Gastroesophageal sphincter (tissue), 3 donors: ENCODE measurements around the gene RTF2.

Experiments used
- POLR2A ChIP-seq, 2 donors: fragments of 450-650 bp; IDR thresholded peaks; one replicate each; pipeline ENCODE4 v1.6.1; 2017; ENCODE audit warnings: antibody characterized with exemption in 2 of 2, mild to moderate bottlenecking in 2 of 2, moderate library complexity in 1 of 2
- TF ChIP-seq, protein P1 (sequence below), 4 experiments: fragments of 200-600 bp in 2 of 4; fragments of 450-650 bp in 2 of 4; sonication (generic) in 1 of 4; IDR thresholded peaks; one replicate each; pipeline ENCODE4 v1.5.1; 2017 to 2019; ENCODE audit warnings: antibody characterized with exemption in 4 of 4, mild to moderate bottlenecking in 2 of 4, moderate library complexity in 2 of 4

DNA sequence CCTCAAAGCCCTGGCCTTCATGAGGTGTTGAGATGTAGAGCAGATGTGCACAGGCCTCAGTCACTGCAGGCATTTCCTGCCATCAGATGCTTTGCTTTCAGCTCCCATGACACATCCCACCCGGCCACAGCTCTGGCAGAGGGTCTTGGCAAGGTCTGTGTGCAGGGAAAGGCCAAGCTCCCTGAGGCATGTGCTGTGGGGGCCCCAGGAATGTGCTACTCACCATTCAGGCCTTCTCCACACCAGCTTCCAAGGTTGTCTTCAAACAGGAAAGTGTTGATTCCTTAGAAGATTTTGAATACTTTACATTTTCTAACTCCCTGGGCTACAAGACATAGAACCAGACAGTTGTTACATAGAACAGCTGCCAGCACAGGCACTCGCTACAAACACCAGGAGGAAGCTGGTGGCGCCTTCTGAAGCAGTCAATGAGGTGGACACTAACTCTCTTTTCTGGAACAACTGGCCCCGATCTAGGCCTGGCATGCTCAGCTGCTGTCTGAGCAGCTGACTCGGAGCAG is 28.6 kb upstream of the RTF2 start:
- TF ChIP-seq, protein P1, sequence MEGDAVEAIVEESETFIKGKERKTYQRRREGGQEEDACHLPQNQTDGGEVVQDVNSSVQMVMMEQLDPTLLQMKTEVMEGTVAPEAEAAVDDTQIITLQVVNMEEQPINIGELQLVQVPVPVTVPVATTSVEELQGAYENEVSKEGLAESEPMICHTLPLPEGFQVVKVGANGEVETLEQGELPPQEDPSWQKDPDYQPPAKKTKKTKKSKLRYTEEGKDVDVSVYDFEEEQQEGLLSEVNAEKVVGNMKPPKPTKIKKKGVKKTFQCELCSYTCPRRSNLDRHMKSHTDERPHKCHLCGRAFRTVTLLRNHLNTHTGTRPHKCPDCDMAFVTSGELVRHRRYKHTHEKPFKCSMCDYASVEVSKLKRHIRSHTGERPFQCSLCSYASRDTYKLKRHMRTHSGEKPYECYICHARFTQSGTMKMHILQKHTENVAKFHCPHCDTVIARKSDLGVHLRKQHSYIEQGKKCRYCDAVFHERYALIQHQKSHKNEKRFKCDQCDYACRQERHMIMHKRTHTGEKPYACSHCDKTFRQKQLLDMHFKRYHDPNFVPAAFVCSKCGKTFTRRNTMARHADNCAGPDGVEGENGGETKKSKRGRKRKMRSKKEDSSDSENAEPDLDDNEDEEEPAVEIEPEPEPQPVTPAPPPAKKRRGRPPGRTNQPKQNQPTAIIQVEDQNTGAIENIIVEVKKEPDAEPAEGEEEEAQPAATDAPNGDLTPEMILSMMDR (IDR thresholded peaks at IDR 0.05), result no peak
- no peak for TF ChIP-seq POLR2A (IDR thresholded peaks at IDR 0.05)
